UCSD-AML1 (cell line): Measurements from ENCODE around the gene HOMER2.
"Not testable (repeated sequence)": the region's sequence is repeated elsewhere in the genome, so short reads cannot be mapped to it uniquely, and the experiment has no call there.

Experiments
- DNase-seq: peaks from one replicate; lab custom pipeline; 2025; ENCODE audit not compliant: unreplicated experiment; lab: John Stamatoyannopoulos, UW

The HOMER2 gene

DNA sequence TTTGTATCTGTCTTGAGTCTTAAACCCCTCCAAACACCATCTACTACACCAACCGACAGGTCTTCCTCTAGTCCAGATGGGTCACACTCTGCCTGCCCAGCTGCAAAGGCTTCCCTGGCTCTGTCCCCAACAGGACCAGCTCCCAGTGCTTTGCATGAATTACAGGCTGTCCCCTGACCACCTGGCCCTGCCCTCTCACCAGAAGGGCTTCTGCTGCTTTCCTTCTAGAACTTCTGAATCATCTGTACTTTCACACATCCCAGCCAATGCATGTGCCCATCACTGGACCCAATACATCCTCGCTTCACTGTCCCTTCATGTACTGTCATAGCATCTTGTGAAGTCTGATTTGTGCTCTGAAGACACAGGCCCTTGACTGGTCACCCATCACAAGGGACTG, 53.6 kb downstream of the HOMER2 start:
- no peak for DNase-seq

DNA sequence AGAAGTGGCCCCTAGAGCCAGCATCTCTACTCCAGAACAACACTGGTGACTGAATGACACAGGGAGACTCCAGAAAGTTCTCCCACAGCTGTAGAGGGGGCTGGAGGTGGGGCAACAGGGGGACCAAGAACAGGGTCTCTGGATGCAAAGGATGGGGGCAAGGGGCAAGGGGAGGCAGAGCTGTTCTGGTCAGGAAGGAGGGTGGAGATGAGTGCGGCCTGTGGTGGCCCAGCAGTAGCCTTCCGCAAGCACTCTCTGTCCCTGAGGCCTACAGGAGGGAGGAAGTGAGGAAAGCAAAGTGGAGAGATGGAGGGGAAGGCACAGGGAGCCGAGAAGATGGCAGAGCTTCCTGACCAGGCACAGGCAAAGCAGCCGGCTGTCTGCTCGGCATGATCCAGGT, 56.5 kb downstream of the HOMER2 start:
- DNase-seq: no peak

DNA sequence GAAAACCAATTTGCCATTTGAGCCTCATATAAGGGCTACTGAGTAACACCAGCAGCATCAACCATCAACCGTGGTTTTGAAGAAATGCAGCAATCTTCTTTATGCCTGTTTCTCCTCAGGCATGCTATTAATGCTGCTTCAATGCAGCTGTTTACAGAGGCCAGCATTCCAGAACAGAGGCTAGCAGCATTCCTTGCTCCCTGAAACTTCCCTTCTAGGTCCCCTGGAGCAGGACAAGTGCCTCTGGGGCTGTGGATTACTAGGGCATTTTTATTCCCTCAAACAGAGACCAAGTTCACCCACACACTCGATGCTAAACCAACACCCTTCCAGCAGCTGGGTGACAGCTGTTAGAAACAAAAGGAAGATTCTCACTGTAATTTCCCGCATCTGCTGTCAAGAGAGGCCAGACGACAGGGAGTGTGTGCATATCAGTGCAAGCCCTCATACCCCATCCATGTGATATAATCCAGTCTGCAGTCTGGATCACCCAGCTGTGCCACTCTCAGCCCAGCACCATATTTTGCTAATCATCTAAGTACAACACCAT, 57.5 kb downstream of the HOMER2 start:
- DNase-seq: no peak

DNA sequence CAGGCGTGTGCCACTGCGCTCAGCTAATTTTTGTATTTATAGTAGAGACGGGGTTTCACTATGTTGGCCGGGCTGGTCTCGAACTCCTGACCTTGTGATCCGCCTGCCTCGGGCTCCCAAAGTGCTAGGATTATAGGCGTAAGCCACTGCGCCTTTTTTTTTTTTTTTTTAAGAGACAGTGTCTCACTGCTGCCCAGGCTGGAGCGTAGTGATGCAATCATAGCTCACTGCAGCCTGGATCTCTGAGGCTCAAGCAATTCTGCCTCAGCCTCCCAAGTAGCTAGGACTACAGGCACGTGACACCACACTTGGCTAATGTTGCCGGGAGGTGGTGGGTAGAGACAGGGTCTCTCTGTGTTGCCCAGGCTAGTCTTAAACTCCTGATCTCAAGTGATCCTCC, 59.0 kb downstream of the HOMER2 start:
- not testable (repeated sequence) for DNase-seq

DNA sequence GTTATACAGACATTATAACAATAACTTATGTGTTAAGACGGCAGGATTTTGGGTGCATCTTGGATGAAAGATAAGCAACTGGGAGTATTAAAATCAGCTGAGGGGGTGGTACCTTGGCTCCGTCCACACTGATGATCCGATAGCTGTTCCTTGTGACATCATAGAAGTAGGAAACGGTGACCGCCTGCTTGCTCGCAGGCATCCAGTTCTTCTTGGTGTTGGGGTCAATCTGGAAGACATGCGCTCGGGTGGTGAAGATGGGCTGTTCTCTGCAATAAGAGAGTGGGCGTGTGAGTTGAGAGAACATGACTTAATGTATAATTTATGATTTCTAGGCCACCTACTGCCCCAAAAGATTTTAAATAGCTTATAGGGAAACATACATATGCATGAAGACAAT, 59.9 kb downstream of the HOMER2 start:
- no peak for DNase-seq

DNA sequence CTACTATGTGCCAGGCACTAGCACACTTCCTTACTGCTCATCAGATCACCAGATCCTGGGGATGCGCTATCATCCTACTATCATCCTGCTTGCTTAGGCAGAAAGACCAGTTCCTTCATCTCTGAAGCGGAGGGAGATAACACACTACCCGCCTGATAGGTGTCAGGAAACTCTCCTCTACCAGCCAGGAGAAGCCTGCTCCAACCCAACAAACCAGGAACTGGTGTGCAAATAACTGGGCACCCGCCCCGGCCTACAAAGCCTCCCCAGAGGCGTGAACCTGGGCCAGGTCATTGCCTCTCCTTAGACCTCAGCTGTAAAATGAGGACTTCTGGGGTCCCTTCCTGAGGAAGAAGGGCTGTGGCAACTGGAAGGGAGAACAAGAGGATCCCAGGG, 61.5 kb downstream of the HOMER2 start:
- no peak for DNase-seq

DNA sequence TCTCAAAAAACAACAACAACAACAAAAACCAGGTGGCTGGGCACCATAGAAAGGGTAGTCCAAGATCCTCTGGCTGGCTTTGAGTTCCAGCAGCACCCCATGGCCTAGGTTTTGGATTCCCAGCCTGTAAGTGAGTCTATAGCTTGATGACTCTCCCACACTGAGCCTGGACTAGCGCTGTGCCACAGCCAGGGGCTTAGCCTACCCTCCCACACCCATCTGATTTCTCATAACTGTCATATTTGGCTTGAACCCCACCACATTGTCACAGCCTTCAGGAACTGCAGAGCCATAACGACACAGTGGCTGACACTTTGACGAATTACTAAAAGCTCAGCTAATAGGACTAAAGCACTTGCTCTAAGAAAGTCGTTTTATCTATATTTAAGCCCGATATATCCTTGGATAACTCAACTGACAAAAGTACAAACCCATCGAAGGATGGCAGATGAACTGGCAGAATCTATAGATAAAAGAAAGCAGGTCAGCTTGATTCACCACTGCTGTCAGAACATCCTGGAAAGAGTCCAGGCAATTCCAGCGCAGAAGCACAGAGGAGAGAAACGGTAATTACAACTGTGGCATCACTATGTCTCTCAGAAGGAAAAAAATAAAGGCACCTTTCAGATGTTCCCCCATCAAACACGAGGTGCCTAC, 62.1 kb downstream of the HOMER2 start:
- DNase-seq: peak; percentile 29

DNA sequence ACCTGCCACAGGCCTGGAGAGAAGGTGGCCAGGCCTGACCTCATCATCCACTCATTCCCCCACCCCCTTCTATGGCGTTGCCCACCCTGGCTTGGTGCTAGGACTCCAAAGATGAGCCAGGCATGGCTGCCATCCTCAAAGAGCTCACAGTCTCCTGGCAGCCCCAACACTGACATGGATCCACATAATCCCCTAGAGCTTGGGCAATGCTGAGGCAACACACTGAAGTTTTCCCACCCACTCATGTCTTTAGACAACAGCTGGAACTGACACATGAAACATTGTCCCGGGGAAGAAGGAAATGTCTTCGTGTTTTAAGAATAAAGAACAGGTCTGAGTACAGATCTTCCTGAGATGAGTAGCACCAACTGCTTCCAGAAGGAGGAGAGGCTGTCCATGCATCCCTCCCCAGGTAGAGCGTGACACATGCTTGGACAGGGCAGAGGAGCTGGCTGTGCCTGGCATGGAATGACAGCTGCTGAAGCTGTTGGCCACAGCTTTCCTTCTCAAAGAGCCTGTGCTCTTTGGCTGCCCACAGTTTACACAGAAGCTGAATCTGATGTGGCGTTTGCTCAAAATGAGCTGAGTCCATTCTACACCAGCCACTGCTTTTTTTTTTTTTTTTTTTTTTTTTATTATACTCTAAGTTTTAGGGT, 70.1 kb downstream of the HOMER2 start:
- DNase-seq: no peak

DNA sequence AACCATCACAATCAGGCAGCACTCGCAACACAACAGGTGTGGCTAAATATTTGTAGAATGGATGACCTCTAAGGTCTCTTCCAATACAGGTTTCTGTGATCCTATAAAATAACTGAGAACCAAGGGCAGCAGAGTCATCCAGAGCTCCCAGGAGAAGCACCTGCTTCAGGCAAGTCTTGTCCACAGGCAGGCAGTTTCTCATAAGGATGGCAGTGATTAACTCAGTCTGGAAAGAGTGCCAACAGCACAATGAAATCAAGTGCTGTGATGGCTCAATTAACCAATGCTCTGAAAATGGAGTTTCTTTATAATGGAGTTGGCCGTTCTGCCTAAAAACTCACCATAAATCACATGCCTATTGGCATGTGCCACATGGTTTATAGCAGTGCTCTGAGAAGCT, 70.8 kb downstream of the HOMER2 start:
- DNase-seq: no peak

DNA sequence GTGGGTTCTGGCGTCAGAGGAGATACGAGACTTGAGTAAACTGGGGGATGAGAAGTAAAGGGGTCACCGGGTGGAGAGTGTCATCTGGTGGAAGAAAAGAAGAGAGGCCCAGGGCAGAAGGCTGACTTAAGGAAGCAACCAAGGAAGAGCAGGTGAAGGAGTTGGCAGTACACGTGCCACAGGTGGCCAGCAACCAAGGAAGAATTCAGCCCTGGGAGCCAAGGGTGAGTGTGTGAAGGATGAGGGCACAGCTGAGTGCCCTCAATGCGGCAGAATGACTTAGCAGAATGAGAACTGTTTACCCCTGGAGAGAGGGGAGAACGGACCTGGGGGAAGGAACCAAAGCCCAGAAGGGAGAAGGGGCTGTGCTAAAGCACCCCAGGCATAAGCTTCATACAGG, 71.8 kb downstream of the HOMER2 start:
- DNase-seq: no peak

DNA sequence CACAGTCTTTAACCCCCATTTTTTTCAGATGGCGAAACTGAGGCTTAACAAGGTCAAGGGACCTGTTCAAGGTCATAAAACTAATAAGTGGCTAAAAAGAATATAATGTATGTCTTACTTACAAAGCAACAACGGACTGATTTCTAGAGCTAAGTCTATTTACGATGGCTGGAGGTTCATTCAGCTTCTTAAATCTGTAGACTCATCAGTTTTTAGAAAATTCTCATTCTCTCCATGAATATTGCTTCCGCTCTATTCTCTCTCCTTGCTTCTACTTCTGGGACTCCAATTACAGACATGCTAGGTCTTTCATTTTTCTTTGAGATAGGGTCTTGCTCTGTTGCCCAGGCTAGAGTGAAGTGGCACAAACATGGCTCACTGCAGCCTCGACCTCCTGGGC, 74.2 kb downstream of the HOMER2 start:
- DNase-seq: no peak

DNA sequence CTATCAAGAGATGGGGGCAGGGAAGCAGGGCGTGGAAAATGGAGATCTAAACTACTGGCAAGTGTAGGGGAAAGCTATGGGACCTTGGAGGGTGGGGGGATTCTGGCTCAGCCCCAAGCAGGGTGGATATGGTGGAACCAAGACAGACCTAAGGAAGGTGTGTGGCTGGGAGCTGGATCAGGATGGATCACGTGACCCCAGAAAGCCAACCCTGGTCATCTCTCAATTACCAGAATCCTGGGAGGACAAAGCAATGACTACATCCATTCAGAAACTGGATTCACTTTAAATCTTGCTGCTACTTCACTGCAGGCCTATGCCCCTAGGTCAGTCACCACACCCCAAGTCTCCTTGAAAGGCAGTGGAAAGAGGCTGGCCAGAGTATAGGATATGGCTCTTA, 74.7 kb downstream of the HOMER2 start:
- no peak for DNase-seq

DNA sequence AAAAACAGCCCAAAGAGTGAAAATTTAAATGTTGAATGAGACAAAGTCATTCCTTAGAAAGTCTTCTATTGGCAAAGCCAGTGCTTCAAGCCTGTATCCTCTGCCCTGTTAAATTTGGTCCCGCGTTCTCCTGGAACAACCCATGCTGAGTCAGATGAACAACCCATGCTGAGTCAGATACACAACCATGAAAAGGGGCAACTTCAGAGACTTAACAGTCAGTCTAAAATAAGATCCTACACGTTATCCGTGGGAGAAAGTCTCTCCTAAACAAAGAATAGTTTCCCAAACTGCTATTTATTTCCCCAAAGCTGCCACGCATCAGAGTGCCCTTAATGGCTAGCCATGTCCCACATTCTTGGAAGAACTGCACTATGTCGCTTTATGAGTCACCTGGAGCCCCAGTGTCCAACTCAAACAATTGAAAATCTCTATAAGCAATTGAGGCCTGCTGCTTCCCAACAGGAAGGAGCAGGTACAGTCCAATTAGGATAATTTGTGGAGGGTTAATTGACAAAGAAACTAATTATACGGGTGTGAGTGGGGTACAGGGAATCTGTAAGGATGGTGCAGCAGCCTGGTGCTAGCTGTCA, 77.0 kb downstream of the HOMER2 start:
- DNase-seq: no peak

DNA sequence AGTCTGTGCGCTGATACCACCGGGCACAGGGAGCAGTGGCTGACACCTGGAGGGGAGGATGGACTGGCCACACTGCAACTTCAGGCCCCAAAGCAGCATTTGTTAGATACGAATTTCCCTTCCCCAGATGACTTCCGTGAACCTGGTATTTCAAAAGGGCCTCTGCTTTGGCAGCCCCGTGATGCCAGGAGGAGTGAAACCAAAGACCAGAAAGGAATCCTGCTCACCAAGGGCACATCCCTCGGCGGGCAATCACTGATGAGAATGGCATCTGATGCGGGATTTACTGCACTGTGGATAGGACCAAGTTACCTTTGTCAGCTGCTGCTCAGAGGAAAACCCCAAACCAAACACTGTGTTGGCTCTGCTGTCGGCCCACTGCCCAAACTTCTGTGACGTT, 77.6 kb downstream of the HOMER2 start:
- DNase-seq: no peak

DNA sequence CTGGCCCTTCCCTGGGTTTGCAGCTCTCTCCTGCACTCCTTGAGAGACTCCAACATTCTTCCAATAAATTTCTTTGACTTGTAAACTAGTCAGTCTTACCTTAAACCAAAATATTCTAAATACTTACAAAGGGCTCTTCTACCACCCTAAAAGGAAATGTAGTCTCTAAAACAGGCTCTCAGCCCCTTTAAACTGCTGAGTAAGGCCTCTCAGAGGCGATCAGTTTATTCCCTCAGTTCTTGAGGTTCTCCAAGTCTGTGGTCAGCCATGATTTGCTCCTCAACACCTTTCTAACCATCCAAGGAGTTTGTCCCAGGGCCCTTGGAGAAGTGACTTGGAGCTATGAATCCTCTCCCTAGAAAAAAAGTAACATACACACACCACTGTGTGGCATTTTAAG, 78.3 kb downstream of the HOMER2 start:
- no peak for DNase-seq

DNA sequence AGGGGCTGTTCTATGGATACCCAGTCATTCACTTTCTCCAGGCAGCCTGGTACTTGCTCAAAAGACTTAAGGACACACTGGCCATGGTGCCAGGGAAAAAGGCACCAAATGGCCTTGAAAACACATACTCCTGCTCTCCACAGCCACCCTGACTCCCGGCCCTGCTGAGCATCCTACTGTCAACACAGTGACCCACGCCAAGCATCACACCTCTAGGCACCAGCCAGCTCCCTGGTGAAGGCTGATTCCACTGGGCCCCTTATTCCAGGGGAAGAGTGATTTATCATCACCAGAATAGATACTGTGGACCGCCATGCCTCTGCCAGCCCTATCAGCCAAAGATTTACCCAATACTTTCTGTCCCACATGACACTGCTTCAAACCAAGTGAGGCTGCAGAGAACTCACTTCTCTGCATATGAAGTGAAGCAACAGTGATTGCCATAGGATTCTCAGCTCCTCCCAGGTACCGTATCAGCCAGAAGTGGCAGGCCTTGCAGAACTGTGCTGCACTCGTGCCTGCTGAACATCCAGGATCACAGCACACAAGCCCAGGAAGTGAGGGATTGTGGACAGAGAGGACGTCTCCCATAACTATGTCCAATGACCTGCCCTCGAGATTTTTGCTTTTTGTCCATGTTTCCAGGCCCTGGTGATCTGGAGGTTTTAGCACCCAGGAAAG, 79.4 kb downstream of the HOMER2 start:
- DNase-seq: no peak

DNA sequence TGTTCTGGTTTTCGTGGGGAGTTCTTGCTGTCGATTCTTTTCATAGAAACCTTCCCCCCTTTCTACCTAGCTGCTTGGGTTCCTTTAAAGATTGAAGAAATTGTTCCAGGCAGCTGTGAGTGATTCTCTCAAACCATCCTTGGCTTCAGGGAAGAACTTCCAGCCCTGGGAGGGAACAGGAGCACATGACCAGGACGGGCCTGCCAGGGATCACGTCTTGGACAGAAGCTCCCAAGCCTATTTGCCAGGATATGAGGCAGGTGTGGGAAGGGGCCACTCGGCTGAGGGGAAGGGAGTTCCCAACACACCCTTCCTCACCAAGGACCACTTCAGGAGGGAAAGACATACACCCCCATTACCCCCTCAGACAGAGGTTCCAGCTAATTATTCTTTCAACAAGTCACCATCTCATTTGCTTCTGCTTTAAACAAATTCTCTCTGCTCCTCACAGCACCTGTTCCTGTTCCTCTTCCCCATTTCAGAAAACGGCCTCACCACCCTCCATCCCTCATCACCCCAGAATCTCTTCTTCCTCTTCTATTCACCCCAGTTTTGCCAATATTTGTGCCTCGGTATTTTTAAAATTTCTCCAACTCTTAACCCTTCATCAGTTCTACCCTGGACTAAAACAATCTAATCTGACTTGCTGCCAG, 80.6 kb downstream of the HOMER2 start:
- DNase-seq: no peak

DNA sequence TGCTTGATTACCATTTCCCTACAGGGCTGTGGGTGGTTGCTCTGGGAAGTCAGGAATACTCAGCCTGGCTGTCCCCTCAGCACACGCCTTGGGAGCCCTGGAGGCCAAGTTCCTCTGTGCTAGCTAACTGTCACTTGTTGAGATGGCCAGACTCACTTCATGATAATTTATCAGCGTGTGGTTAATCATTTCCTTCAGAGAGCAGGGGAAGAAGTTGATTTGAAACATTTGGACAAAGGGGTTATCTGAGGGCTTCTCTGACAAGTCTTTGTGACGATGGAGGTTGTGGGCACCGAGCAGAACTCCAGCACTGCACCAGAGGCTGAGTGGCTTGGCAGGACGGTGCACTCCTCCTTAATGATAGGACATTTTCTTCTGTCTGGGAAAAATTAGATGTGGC, 81.2 kb downstream of the HOMER2 start:
- DNase-seq: peak; percentile 69

DNA sequence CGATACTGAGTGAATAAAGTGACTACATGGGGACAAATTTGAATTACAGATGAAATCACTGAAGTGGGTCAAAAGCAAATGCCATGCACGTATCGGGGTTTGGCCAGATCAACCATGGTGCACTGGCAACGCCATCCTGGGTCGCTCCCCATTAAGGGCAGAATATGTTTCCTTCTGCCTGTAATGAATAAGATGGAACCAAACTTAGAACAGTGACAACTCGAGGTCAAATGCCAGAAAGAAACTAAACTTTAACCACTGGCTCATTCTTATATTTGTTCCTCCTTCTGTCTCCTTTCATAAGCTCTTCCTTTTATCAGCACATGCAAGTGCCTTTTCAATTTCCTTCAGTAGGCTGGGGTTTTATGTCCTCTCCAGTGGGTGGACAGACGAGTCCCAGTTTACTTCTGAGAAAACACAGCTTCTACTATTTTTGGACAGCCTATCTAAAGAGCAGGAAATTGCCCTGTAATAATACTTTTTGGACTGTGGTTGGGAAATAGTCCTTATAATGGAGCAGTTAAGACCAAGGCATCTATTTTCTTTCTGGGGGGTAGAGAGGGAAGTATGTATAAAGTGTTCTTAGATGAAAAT, 81.7 kb downstream of the HOMER2 start:
- no peak for DNase-seq

DNA sequence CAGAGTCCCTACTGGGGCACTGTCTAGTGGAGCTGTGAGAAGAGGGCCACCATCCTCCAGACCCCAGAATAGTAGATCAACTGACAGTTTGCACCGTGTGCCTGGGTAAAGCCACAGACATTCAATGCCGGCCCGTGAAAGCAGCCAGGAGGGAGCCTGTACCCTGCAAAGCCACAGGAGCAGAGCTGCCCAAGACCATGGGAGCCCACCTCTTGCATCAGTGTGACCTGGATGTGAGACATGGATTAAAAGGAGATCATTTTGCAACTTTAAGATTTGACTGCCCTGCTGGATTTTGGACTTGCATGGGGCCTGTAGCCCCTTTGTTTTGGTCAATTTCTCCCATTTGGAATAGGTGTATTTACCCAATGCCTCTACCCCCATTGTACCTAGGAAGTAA, 86.5 kb downstream of the HOMER2 start:
- DNase-seq: not testable (repeated sequence)

DNA sequence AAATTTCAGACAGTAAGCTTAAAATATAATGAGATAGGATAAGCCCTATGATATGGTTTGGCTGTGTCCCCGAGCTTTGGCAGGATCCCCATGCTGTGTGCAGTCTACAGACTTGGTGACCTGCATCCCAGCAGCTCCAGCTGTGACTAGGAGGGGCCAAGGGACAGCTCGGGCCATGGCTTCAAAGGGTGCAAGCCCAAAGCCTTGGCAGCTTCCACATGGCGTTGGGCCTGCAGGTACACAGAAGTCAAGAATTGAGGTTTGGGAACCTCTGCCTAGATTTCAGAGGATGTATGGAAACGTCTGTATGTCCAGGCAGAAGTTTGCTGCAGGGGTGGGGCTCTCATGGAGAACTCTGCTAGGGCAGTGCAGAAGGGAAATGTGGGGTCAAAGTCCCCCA, 86.9 kb downstream of the HOMER2 start:
- not testable (repeated sequence) for DNase-seq
